KOPT-K1 (cell line): ENCODE data around the gene ALPP.
"Not testable (repeated sequence)": the region's sequence is repeated elsewhere in the genome, so short reads cannot be mapped to it uniquely, and the experiment has no call there.

Source experiments
- H3K27ac ChIP-seq: fragments of 200-600 bp; sonication (generic); 2 replicates; pipeline ENCODE4 v1.5.1; 2016; ENCODE audit warnings: antibody characterized with exemption, mild to moderate bottlenecking, low read depth, low read length; ENCODE audit not compliant: poor library complexity, severe bottlenecking
- H3K36me3 ChIP-seq: fragments of 200-600 bp; sonication (generic); 2 replicates; pipeline ENCODE4 v1.5.1; 2017; ENCODE audit warnings: antibody characterized with exemption, mild to moderate bottlenecking, low read length, moderate library complexity; ENCODE audit not compliant: insufficient read depth
- H3K9me3 ChIP-seq: fragments of 200-600 bp; sonication (generic); 2 replicates; pipeline ENCODE4 v1.5.1; 2017; ENCODE audit warnings: antibody characterized with exemption, low read length, mild to moderate bottlenecking; ENCODE audit not compliant: insufficient read depth, poor library complexity, severe bottlenecking

Gene ALPP

GRCh38 chr2:232349946-232350635 is 28.5 kb upstream of the ALPP start:
- H3K27ac ChIP-seq: no peak overlapping the region
- no peaks in the 10 kb centered on the region for H3K9me3 ChIP-seq
- no peaks in the 10 kb centered on the region for H3K36me3 ChIP-seq

- Histone ChIP-seq H3K27ac (no peak overlapping the region), H3K36me3 (no peaks in the 10 kb centered on the region), H3K9me3 (no peaks in the 10 kb centered on the region)
Measured at GRCh38 chr2:232350804-232351685, 27.5 kb upstream of the ALPP start.

GRCh38 chr2:232351686-232352510 is 26.7 kb upstream of the ALPP start:
- Histone ChIP-seq H3K36me3 (no peaks in the 10 kb centered on the region), H3K27ac (no peak overlapping the region), H3K9me3 (no peaks in the 10 kb centered on the region)

- Histone ChIP-seq H3K9me3 (no peaks in the 10 kb centered on the region), H3K27ac (no peak overlapping the region), H3K36me3 (no peaks in the 10 kb centered on the region)
Measured at GRCh38 chr2:232352511-232353091, 25.9 kb upstream of the ALPP start.

- Histone ChIP-seq H3K36me3 (no peaks in the 10 kb centered on the region), H3K9me3 (no peaks in the 10 kb centered on the region)
Measured at GRCh38 chr2:232353096-232353495, 25.5 kb upstream of the ALPP start.

GRCh38 chr2:232353660-232354059 is 24.9 kb upstream of the ALPP start:
- no peaks in the 10 kb centered on the region for H3K9me3 ChIP-seq
- no peak overlapping the region for H3K27ac ChIP-seq
- H3K36me3 ChIP-seq: no peaks in the 10 kb centered on the region

More at GRCh38 chr2:232353096-232353495, 25.5 kb upstream of the ALPP start:
- H3K27ac ChIP-seq: no peak overlapping the region

GRCh38 chr2:232354069-232354468 is 24.5 kb upstream of the ALPP start:
- Histone ChIP-seq H3K36me3 (no peaks in the 10 kb centered on the region), H3K9me3 (no peaks in the 10 kb centered on the region), H3K27ac (no peak overlapping the region)

- Histone ChIP-seq H3K36me3 (no peaks in the 10 kb centered on the region), H3K9me3 (peaks cover 15% of the 10 kb centered on the region), H3K27ac (no peak overlapping the region)
Measured at GRCh38 chr2:232361646-232362045, 16.9 kb upstream of the ALPP start.

- peak overlapping the region; percentile 69 for H3K27ac ChIP-seq
- H3K36me3 ChIP-seq: no peaks in the 10 kb centered on the region
- H3K9me3 ChIP-seq: peaks cover 15% of the 10 kb centered on the region
Measured at GRCh38 chr2:232362174-232362900, 16.2 kb upstream of the ALPP start.

- Histone ChIP-seq H3K27ac (peak overlapping the region; percentile 69), H3K9me3 (peaks cover 15% of the 10 kb centered on the region)
- H3K36me3 ChIP-seq: not testable (repeated sequence)
Measured at GRCh38 chr2:232363064-232363783, 15.3 kb upstream of the ALPP start.

GRCh38 chr2:232363784-232364615 is 14.6 kb upstream of the ALPP start:
- Histone ChIP-seq H3K9me3 (peaks cover 15% of the 10 kb centered on the region), H3K36me3 (no peaks in the 10 kb centered on the region), H3K27ac (peak overlapping the region; percentile 69)

- H3K27ac ChIP-seq, H3K36me3 ChIP-seq: not testable (repeated sequence)
- H3K9me3 ChIP-seq: peaks cover 15% of the 10 kb centered on the region
Measured at GRCh38 chr2:232364806-232365594, 13.6 kb upstream of the ALPP start.
